Breast epithelium (tissue), 4 donors: ENCODE measurements around the gene MPC2. TPM values are rescaled to one million over a fixed set of nuclear protein-coding genes. Genes with fewer than 3 reads are reported as not detected.

ENCODE experiments used
- DNase-seq, 2 donors: peaks; one replicate each; pipeline ENCODE4 v3.0.0-alpha.2; 2019; ENCODE audit warnings: low spot score in 2 of 2
- H3K27ac ChIP-seq, 2 donors: fragments of 200-600 bp; sonication (generic) in 1 of 2; one replicate each; pipeline ENCODE4 v1.5.1; 2016 to 2019; ENCODE audit warnings: mild to moderate bottlenecking in 1 of 2
- H3K27me3 ChIP-seq, 2 donors: fragments of 200-600 bp; sonication (generic) in 1 of 2; one replicate each; pipeline versions ENCODE4 v1.5.1 to v1.6.0; 2017 to 2019; ENCODE audit warnings: control low read depth in 1 of 2, mild to moderate bottlenecking in 1 of 2
- H3K36me3 ChIP-seq: fragments of 200-600 bp; one replicate; pipeline ENCODE4 v1.5.1; 2019
- H3K4me1 ChIP-seq, 2 donors: fragments of 200-600 bp; sonication (generic); one replicate each; pipeline ENCODE4 v1.5.1; 2016 to 2019; ENCODE audit warnings: control low read depth in 1 of 2
- H3K4me3 ChIP-seq, 3 donors: fragments of 200-600 bp; sonication (generic); 1 replicate in 2 of 3; 2 replicates in 1 of 3; pipeline ENCODE4 v1.5.1; 2016 to 2019; ENCODE audit warnings: mild to moderate bottlenecking in 3 of 3, moderate library complexity in 2 of 3
- H3K9me3 ChIP-seq, 2 donors: fragments of 200-600 bp; sonication (generic) in 1 of 2; one replicate each; pipeline ENCODE4 v1.5.1; 2016 to 2019; ENCODE audit warnings: control low read depth in 1 of 2
- POLR2A ChIP-seq: fragments of 450-650 bp; IDR thresholded peaks from one replicate; pipeline ENCODE4 v1.6.1; 2016; ENCODE audit warnings: antibody characterized with exemption, mild to moderate bottlenecking, moderate library complexity
- POLR2AphosphoS5 ChIP-seq, 3 donors: sonication (generic); formaldehyde crosslinking; IDR thresholded peaks; one replicate each; pipeline ENCODE4 v1.6.1; 2017; ENCODE audit warnings: antibody characterized with exemption in 3 of 3
- intact Hi-C: fragments of 100-400 bp; cut with DNase I; formaldehyde crosslinking; loops from one replicate; pipeline ENCODE4 v1.15.1; 2023; ENCODE audit warnings: low total_unique reads
- total RNA-seq, 3 donors: library from RNA; depleted of rRNA; stranded (reverse); fragments of >200 nt; gene quantifications; one replicate each; pipeline ENCODE4 v1.1.0, GENCODE V29; 2016
- TF ChIP-seq, protein P1 (sequence below), 3 donors: fragments of 450-650 bp; IDR thresholded peaks; one replicate each; pipeline ENCODE4 v1.5.1; 2016 to 2017; ENCODE audit warnings: antibody characterized with exemption in 3 of 3, mild to moderate bottlenecking in 3 of 3, moderate library complexity in 3 of 3

MPC2 gene
- total RNA-seq, 3 donors from 2014 or later = 28.8 to 37.0 (median 29.8) TPM

DNA sequence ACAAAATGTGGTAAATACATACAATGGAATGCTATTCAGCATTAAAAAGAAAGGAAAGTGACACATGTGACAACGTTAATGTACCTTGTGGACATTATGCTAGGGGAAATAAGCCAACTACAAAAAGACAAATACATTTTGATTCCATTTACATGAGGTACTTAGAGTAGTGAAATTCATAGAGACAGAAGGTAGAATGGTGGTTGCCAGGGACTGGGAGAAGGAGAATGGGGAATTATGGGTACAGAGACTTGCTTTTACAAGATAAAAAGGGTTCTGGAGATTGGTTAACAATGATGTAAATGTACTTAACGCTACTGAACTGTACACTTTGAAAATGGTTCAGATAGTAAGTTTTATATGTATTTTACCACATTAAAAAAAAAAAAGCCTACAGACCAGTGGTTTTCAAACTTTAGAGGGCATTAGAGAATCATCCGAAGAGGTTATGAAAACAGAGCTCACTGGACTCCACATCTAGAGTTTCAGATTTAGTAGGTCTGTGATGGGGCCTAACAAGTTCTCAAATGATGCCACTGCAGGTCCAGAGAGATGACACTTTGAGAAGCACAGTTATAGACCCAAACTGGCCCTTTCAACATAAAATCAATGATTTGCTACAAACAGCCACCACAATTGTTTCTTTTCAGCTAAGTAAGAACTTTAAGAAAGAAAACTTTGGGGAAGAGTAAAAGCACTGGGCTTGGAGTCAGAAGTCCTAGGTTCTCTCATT lies 13.4 kb downstream of the MPC2 start:
- no peak overlapping the region for H3K4me3 ChIP-seq
- TF ChIP-seq POLR2A (no peak), POLR2AphosphoS5 (IDR thresholded peaks at IDR 0.05) (no peak)
- TF ChIP-seq, protein P1, sequence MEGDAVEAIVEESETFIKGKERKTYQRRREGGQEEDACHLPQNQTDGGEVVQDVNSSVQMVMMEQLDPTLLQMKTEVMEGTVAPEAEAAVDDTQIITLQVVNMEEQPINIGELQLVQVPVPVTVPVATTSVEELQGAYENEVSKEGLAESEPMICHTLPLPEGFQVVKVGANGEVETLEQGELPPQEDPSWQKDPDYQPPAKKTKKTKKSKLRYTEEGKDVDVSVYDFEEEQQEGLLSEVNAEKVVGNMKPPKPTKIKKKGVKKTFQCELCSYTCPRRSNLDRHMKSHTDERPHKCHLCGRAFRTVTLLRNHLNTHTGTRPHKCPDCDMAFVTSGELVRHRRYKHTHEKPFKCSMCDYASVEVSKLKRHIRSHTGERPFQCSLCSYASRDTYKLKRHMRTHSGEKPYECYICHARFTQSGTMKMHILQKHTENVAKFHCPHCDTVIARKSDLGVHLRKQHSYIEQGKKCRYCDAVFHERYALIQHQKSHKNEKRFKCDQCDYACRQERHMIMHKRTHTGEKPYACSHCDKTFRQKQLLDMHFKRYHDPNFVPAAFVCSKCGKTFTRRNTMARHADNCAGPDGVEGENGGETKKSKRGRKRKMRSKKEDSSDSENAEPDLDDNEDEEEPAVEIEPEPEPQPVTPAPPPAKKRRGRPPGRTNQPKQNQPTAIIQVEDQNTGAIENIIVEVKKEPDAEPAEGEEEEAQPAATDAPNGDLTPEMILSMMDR (IDR thresholded peaks at IDR 0.05) = no peak
- no peaks in the 10 kb centered on the region for H3K4me1 ChIP-seq
- H3K27me3 ChIP-seq = no peaks in the 10 kb centered on the region
- intact Hi-C loops = no loop called here
- no peak overlapping the region for H3K27ac ChIP-seq
- H3K36me3 ChIP-seq = no peaks in the 10 kb centered on the region
- no peak for DNase-seq
- no peaks in the 10 kb centered on the region for H3K9me3 ChIP-seq

DNA sequence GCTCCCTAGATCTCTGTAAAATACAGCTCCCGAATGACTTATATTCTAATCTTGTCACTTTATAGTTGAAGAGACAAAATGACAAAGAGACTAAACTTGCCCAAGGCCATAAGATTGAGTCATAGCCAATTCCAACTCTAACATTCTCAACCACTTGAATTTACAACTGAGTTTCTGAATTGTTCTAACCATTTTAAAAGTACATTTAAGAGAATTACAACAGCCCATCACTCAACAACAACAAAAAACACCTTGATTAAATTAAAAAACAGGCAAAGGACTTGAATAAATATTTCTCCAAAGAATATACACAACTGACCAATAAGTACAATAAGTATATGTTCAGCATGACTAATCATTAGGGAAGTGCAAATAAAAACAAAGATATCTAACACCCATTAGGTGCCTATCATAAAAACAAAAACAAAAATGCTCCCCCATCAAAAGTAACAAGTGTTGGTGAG lies 14.2 kb downstream of the MPC2 start:
- no peak for TF ChIP-seq POLR2A
- TF ChIP-seq, protein P1 (IDR thresholded peaks at IDR 0.05) = no peak
- no peak for TF ChIP-seq POLR2AphosphoS5 (IDR thresholded peaks at IDR 0.05)
- Histone ChIP-seq H3K4me3 (no peak overlapping the region), H3K9me3 (no peaks in the 10 kb centered on the region), H3K27me3 (no peaks in the 10 kb centered on the region), H3K4me1 (no peaks in the 10 kb centered on the region), H3K27ac (no peak overlapping the region), H3K36me3 (no peaks in the 10 kb centered on the region)
- DNase-seq = no peak
- intact Hi-C loops = no loop called here

- Histone ChIP-seq H3K9me3 (no peaks in the 10 kb centered on the region), H3K36me3 (no peaks in the 10 kb centered on the region), H3K4me3 (no peak overlapping the region), H3K27ac (no peak overlapping the region), H3K4me1 (no peaks in the 10 kb centered on the region), H3K27me3 (no peaks in the 10 kb centered on the region)
- TF ChIP-seq POLR2AphosphoS5 (IDR thresholded peaks at IDR 0.05) (no peak), POLR2A (no peak)
- TF ChIP-seq, protein P1 (IDR thresholded peaks at IDR 0.05) = no peak
- intact Hi-C loops = no loop called here
- DNase-seq = no peak
These were observed 14.8 kb downstream of the MPC2 start for GRCh38 chr1:167922023-167922422.

GRCh38 chr1:167916766-167917511 lies 19.9 kb downstream of the MPC2 start:
- no peaks in the 10 kb centered on the region for H3K9me3 ChIP-seq
- DNase-seq = no peak
- H3K27ac ChIP-seq = no peak overlapping the region
- H3K4me3 ChIP-seq = no peak overlapping the region
- TF ChIP-seq, protein P1 (IDR thresholded peaks at IDR 0.05) = no peak
- TF ChIP-seq POLR2AphosphoS5 (IDR thresholded peaks at IDR 0.05) = no peak
- H3K27me3 ChIP-seq = no peaks in the 10 kb centered on the region
- no peaks in the 10 kb centered on the region for H3K4me1 ChIP-seq
- H3K36me3 ChIP-seq = no peaks in the 10 kb centered on the region
- intact Hi-C loops = no loop called here

DNA sequence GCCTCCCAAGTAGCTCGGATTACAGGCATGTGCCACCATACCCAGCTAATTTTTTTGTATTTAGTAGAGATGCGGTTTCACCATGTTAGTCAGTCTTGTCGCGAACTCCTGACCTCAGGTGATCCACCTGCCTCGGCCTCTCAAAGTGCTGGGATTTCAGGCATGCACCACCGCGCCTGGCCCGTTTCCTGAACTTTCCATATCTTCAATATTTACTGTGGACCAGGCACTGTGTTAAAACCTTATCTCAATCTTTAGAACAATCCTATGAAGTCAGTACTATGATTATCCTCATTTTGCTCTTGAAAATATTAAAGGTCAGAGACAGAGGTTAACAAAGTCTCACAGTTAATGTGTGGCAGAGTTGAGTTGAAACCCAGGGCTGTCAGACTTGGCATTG lies 21.3 kb downstream of the MPC2 start:
- no peak overlapping the region for H3K27ac ChIP-seq
- TF ChIP-seq, protein P1 (IDR thresholded peaks at IDR 0.05) = no peak
- TF ChIP-seq POLR2A (no peak), POLR2AphosphoS5 (IDR thresholded peaks at IDR 0.05) (no peak)
- intact Hi-C loops = no loop called here

More for the DNA sequence above, 21.3 kb downstream of the MPC2 start:
- Histone ChIP-seq H3K4me1 (peaks cover 0 to 3% of the 10 kb centered on the region in 2 donors), H3K36me3 (no peaks in the 10 kb centered on the region), H3K9me3 (no peaks in the 10 kb centered on the region), H3K27me3 (no peaks in the 10 kb centered on the region), H3K4me3 (no peak overlapping the region)
- no peak for DNase-seq
